Type B pancreatic cell (in vitro differentiated cells): ENCODE data around the gene THRAP3. TPM values are rescaled to one million over a fixed set of nuclear protein-coding genes. Genes with fewer than 3 reads are reported as not detected.

Source experiments
- DNase-seq: peaks from one replicate; pipeline ENCODE4 v3.0.0; 2021; ENCODE audit warnings: mixed read lengths; ENCODE audit not compliant: unreplicated experiment; ENCODE audit errors: extremely low spot score
- H3K27ac Mint-ChIP-seq: 2 replicates; pipeline ENCODE4 v1.8.0; 2021; ENCODE audit warnings: mild to moderate bottlenecking, mixed read lengths
- H3K27me3 Mint-ChIP-seq: 2 replicates; pipeline ENCODE4 v1.8.0; 2021; ENCODE audit warnings: mixed read lengths
- H3K36me3 Mint-ChIP-seq: 2 replicates; pipeline ENCODE4 v1.8.0; 2021; ENCODE audit warnings: mixed read lengths
- H3K4me1 Mint-ChIP-seq: one replicate; pipeline ENCODE4 v1.8.0; 2021; ENCODE audit warnings: mixed read lengths; ENCODE audit not compliant: unreplicated experiment
- H3K4me3 Mint-ChIP-seq: 2 replicates; pipeline ENCODE4 v1.8.0; 2021; ENCODE audit warnings: mild to moderate bottlenecking, mixed read lengths
- H3K9me3 Mint-ChIP-seq: 2 replicates; pipeline ENCODE4 v1.8.0; 2021; ENCODE audit warnings: mixed read lengths
- CTCF ChIP-seq: fragments of 200-600 bp; sonication (generic); conservative IDR thresholded peaks from 2 replicates; pipeline ENCODE4 v1.5.0; 2021; ENCODE audit warnings: antibody characterized with exemption, mild to moderate bottlenecking
- total RNA-seq: library from RNA; stranded (reverse); gene quantifications from 2 replicates; pipeline ENCODE4 v1.2.1, GENCODE V29; 2021; ENCODE audit warnings: low replicate concordance

THRAP3 gene
- total RNA-seq, 1 donor from 2014 or later: 135 TPM

- no peak for DNase-seq
- Mint-ChIP-seq H3K9me3 (no peaks in the 10 kb centered on the region), H3K36me3 (peaks cover 23% of the 10 kb centered on the region), H3K27me3 (peaks cover 2% of the 10 kb centered on the region), H3K4me3 (peak overlapping the region; percentile 98), H3K4me1 (peaks cover 9% of the 10 kb centered on the region), H3K27ac (no peak overlapping the region)
- TF ChIP-seq CTCF: no peak
Measured at GRCh38 chr1:36307601-36308330, 83.5 kb downstream of the THRAP3 start.

GRCh38 chr1:36309397-36309796 lies 85.2 kb downstream of the THRAP3 start:
- H3K9me3 Mint-ChIP-seq: no peaks in the 10 kb centered on the region
- H3K27ac Mint-ChIP-seq: no peak overlapping the region
- DNase-seq: no peak
- TF ChIP-seq CTCF: no peak
- peak overlapping the region; percentile 21 for H3K4me3 Mint-ChIP-seq
- H3K36me3 Mint-ChIP-seq: peaks cover 15% of the 10 kb centered on the region
- H3K27me3 Mint-ChIP-seq: peaks cover 2% of the 10 kb centered on the region
- peaks cover 9% of the 10 kb centered on the region for H3K4me1 Mint-ChIP-seq

GRCh38 chr1:36320291-36320761 lies 96.1 kb downstream of the THRAP3 start:
- no peak for DNase-seq
- H3K27me3 Mint-ChIP-seq: peaks cover 4% of the 10 kb centered on the region
- peaks cover 10% of the 10 kb centered on the region for H3K36me3 Mint-ChIP-seq
- H3K4me1 Mint-ChIP-seq: peaks cover 20% of the 10 kb centered on the region
- H3K4me3 Mint-ChIP-seq: peak overlapping the region; percentile 87
- no peak for TF ChIP-seq CTCF
- H3K9me3 Mint-ChIP-seq: no peaks in the 10 kb centered on the region
- H3K27ac Mint-ChIP-seq: peak overlapping the region; percentile 87

GRCh38 chr1:36320767-36321118 lies 96.5 kb downstream of the THRAP3 start:
- no peaks in the 10 kb centered on the region for H3K9me3 Mint-ChIP-seq
- peak overlapping the region; percentile 87 for H3K27ac Mint-ChIP-seq
- H3K27me3 Mint-ChIP-seq: peaks cover 4% of the 10 kb centered on the region
- H3K4me3 Mint-ChIP-seq: peak overlapping the region; percentile 87
- DNase-seq: no peak
- peaks cover 22% of the 10 kb centered on the region for H3K4me1 Mint-ChIP-seq
- TF ChIP-seq CTCF: no peak
- H3K36me3 Mint-ChIP-seq: peaks cover 8% of the 10 kb centered on the region

GRCh38 chr1:36321119-36321951 lies 97.1 kb downstream of the THRAP3 start:
- DNase-seq: peak; percentile 89
- Mint-ChIP-seq H3K4me1 (peaks cover 22% of the 10 kb centered on the region), H3K27me3 (peaks cover 4% of the 10 kb centered on the region), H3K27ac (peak overlapping the region; percentile 87), H3K9me3 (no peaks in the 10 kb centered on the region), H3K4me3 (peak overlapping the region; percentile 87), H3K36me3 (peaks cover 6% of the 10 kb centered on the region)
- TF ChIP-seq CTCF: no peak
